ENCODE results near the gene PTPRU. TPM values are rescaled to one million over a fixed set of nuclear protein-coding genes. Genes with fewer than 3 reads are reported as not detected.

Gene PTPRU
- total RNA-seq, 1 experiment from 2014 or later: 0.72 TPM

DNA sequence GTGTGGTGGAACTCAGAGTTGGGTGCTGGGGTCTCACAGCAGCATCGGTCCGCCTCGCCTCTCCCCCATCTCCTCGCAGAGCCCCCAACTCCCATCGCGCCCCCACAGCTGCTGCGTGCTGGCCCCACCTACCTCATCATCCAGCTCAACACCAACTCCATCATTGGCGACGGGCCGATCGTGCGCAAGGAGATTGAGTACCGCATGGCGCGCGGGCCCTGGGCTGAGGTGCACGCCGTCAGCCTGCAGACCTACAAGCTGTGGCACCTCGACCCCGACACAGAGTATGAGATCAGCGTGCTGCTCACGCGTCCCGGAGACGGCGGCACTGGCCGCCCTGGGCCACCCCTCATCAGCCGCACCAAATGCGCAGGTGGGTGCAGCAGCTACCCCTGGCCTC lies 24.2 kb downstream of the PTPRU start:
- BruUV-seq (replicated peaks): no TSS peak
- ATAC-seq: no peak
- TF ChIP-seq TCF7L2 (IDR thresholded peaks at IDR 0.05; ENCODE audit: low read depth, low read length): no peak
- TF ChIP-seq, protein P1, sequence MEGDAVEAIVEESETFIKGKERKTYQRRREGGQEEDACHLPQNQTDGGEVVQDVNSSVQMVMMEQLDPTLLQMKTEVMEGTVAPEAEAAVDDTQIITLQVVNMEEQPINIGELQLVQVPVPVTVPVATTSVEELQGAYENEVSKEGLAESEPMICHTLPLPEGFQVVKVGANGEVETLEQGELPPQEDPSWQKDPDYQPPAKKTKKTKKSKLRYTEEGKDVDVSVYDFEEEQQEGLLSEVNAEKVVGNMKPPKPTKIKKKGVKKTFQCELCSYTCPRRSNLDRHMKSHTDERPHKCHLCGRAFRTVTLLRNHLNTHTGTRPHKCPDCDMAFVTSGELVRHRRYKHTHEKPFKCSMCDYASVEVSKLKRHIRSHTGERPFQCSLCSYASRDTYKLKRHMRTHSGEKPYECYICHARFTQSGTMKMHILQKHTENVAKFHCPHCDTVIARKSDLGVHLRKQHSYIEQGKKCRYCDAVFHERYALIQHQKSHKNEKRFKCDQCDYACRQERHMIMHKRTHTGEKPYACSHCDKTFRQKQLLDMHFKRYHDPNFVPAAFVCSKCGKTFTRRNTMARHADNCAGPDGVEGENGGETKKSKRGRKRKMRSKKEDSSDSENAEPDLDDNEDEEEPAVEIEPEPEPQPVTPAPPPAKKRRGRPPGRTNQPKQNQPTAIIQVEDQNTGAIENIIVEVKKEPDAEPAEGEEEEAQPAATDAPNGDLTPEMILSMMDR (IDR thresholded peaks at IDR 0.05): no peak
- no peak for TF ChIP-seq SIN3A (IDR thresholded peaks at IDR 0.05; ENCODE audit: borderline replicate concordance, insufficient read depth, low read depth, low read length)
- no peak for TF ChIP-seq POLR2AphosphoS5 (IDR thresholded peaks at IDR 0.05; ENCODE audit: low read depth, low read length)
- TF ChIP-seq, protein P2, sequence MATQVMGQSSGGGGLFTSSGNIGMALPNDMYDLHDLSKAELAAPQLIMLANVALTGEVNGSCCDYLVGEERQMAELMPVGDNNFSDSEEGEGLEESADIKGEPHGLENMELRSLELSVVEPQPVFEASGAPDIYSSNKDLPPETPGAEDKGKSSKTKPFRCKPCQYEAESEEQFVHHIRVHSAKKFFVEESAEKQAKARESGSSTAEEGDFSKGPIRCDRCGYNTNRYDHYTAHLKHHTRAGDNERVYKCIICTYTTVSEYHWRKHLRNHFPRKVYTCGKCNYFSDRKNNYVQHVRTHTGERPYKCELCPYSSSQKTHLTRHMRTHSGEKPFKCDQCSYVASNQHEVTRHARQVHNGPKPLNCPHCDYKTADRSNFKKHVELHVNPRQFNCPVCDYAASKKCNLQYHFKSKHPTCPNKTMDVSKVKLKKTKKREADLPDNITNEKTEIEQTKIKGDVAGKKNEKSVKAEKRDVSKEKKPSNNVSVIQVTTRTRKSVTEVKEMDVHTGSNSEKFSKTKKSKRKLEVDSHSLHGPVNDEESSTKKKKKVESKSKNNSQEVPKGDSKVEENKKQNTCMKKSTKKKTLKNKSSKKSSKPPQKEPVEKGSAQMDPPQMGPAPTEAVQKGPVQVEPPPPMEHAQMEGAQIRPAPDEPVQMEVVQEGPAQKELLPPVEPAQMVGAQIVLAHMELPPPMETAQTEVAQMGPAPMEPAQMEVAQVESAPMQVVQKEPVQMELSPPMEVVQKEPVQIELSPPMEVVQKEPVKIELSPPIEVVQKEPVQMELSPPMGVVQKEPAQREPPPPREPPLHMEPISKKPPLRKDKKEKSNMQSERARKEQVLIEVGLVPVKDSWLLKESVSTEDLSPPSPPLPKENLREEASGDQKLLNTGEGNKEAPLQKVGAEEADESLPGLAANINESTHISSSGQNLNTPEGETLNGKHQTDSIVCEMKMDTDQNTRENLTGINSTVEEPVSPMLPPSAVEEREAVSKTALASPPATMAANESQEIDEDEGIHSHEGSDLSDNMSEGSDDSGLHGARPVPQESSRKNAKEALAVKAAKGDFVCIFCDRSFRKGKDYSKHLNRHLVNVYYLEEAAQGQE (IDR thresholded peaks at IDR 0.05; ENCODE audit: insufficient read depth in 1 of 2, low read depth in 2 of 2, low read length in 1 of 2): no peak
- intact Hi-C loops (cut with micrococcal nuclease; ENCODE audit: unreplicated experiment): no loop called here
- H3K4me1 ChIP-seq (ENCODE audit: control insufficient read depth, insufficient read depth, low read length): no peaks in the 10 kb centered on the region
- ChIA-PET POLR2A (no interaction called here), CTCF (no interaction called here)
- no peak overlapping the region for H3K27ac ChIP-seq (ENCODE audit: low read length)
- no peak for DNase-seq (ENCODE audit: low read depth, low spot score)
- in situ Hi-C loops (cut with HindIII; ENCODE audit: low pct_unique_long_range_greater_than_20kb, low sequenced_read_pairs): no loop called here
- H3K4me3 ChIP-seq (ENCODE audit: low read depth in 2 of 2, low read length in 2 of 2): no peak overlapping the region
- no peaks in the 10 kb centered on the region for H3K27me3 ChIP-seq (ENCODE audit: control insufficient read depth, insufficient read depth, low read length)
- no peaks in the 10 kb centered on the region for H3K36me3 ChIP-seq (ENCODE audit: control insufficient read depth, insufficient read depth, low read length)
- H3K9me3 ChIP-seq (ENCODE audit: control insufficient read depth, insufficient read depth, low read depth, low read length): no peaks in the 10 kb centered on the region

DNA sequence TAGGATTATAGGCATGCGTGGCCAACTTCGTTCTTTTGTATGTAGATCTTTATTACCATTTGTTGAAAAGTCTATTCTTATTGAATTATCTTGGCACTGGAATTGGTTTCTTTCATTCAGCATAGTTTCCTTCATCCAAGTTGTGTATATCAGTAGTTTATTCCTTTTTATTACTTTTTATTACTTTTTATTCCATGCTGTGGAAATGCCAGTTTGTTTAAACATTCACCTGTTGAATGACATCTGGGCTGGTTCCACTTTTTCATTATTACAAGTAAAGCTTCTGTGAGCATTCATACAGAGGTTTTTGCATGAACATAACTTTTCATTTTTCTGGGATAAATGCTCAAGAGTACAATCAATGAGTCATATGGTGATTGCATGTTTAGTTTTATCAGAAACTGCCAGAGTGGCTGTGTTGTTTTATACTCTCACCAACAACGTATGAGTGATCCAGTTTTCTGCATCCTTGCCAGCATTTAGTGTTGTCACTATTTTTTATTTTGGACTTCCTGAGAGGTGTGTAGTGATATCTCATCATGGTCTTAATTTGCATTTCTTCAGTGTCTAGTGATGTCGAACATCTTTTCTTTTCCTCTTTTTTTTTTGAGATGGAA lies 28.6 kb downstream of the PTPRU start:
- BruUV-seq (replicated peaks): no TSS peak
- TF ChIP-seq, protein P2 (IDR thresholded peaks at IDR 0.05; ENCODE audit: insufficient read depth in 1 of 2, low read depth in 2 of 2, low read length in 1 of 2): no peak
- no peak for TF ChIP-seq POLR2AphosphoS5 (IDR thresholded peaks at IDR 0.05; ENCODE audit: low read depth, low read length)
- TF ChIP-seq, protein P1 (IDR thresholded peaks at IDR 0.05): no peak
- no peak for TF ChIP-seq SIN3A (IDR thresholded peaks at IDR 0.05; ENCODE audit: borderline replicate concordance, insufficient read depth, low read depth, low read length)
- no peak for TF ChIP-seq TCF7L2 (IDR thresholded peaks at IDR 0.05; ENCODE audit: low read depth, low read length)
- H3K9me3 ChIP-seq (ENCODE audit: control insufficient read depth, insufficient read depth, low read depth, low read length): no peaks in the 10 kb centered on the region
- no peaks in the 10 kb centered on the region for H3K4me1 ChIP-seq (ENCODE audit: control insufficient read depth, insufficient read depth, low read length)
- no peaks in the 10 kb centered on the region for H3K27me3 ChIP-seq (ENCODE audit: control insufficient read depth, insufficient read depth, low read length)
- ChIA-PET CTCF (no interaction called here), POLR2A (no interaction called here)
- DNase-seq (ENCODE audit: low read depth, low spot score) (no peak), ATAC-seq (no peak)
- H3K36me3 ChIP-seq (ENCODE audit: control insufficient read depth, insufficient read depth, low read length): no peaks in the 10 kb centered on the region
- in situ Hi-C loops (cut with HindIII; ENCODE audit: low pct_unique_long_range_greater_than_20kb, low sequenced_read_pairs): no loop called here
- no peak overlapping the region for H3K27ac ChIP-seq (ENCODE audit: low read length)
- H3K4me3 ChIP-seq (ENCODE audit: low read depth in 2 of 2, low read length in 2 of 2): no peak overlapping the region
- intact Hi-C loops (cut with micrococcal nuclease; ENCODE audit: unreplicated experiment): no loop called here
